CD4-positive, alpha-beta T cell treated with Interleukin-6 at 100 ng/mL for 8 hours (primary cell): ENCODE data around the gene ZBTB38.

ENCODE experiments used
- DNase-seq: peaks from one replicate; pipeline ENCODE4 v3.0.0-alpha.2; 2020; ENCODE audit warnings: mixed read lengths, low spot score

ZBTB38 gene

GRCh38 chr3:141367038-141367730, 1.1 kb upstream of the ZBTB38 start:
- no peak for DNase-seq

- no peak for DNase-seq
Measured at GRCh38 chr3:141368925-141369794, 856 bp downstream of the ZBTB38 start.

- DNase-seq = peak; percentile 87
Measured at GRCh38 chr3:141370065-141370533, 1.8 kb downstream of the ZBTB38 start.

GRCh38 chr3:141371882-141372281, 3.6 kb downstream of the ZBTB38 start:
- DNase-seq = no peak

- DNase-seq = no peak
Measured at GRCh38 chr3:141372656-141373055, 4.4 kb downstream of the ZBTB38 start.

GRCh38 chr3:141373232-141373631, 4.9 kb downstream of the ZBTB38 start:
- no peak for DNase-seq

GRCh38 chr3:141373768-141374526, 5.6 kb downstream of the ZBTB38 start:
- no peak for DNase-seq

GRCh38 chr3:141375381-141376301, 7.3 kb downstream of the ZBTB38 start:
- no peak for DNase-seq

- no peak for DNase-seq
Measured at GRCh38 chr3:141377377-141377776, 9.1 kb downstream of the ZBTB38 start.

GRCh38 chr3:141378556-141378955, 10.3 kb downstream of the ZBTB38 start:
- DNase-seq = no peak

GRCh38 chr3:141379250-141379966, 11.1 kb downstream of the ZBTB38 start:
- peak; percentile 34 for DNase-seq

GRCh38 chr3:141380279-141380678, 12.0 kb downstream of the ZBTB38 start:
- DNase-seq = no peak

- no peak for DNase-seq
Measured at GRCh38 chr3:141380987-141381386, 12.7 kb downstream of the ZBTB38 start.

- DNase-seq = no peak
Measured at GRCh38 chr3:141382571-141382970, 14.3 kb downstream of the ZBTB38 start.

GRCh38 chr3:141383555-141384129, 15.3 kb downstream of the ZBTB38 start:
- DNase-seq = no peak

- DNase-seq = no peak
Measured at GRCh38 chr3:141384157-141384556, 15.9 kb downstream of the ZBTB38 start.

GRCh38 chr3:141384575-141384974, 16.3 kb downstream of the ZBTB38 start:
- no peak for DNase-seq

GRCh38 chr3:141385406-141386125, 17.3 kb downstream of the ZBTB38 start:
- no peak for DNase-seq

- DNase-seq = no peak
Measured at GRCh38 chr3:141386126-141386488, 17.8 kb downstream of the ZBTB38 start.
